Loucy (cell line): ENCODE measurements around the gene ETHE1.

Source experiments
- EZH2phosphoT487 ChIP-seq: fragments of 200-600 bp; IDR thresholded peaks from 2 replicates; pipeline ENCODE4 v1.6.1; 2018; ENCODE audit warnings: antibody characterized with exemption, mild to moderate bottlenecking, moderate library complexity, borderline replicate concordance
- TF ChIP-seq, protein P1 (sequence below): fragments of 200-600 bp; sonication (generic); conservative IDR thresholded peaks from 2 replicates; pipeline ENCODE4 v1.5.1; 2014; ENCODE audit warnings: mild to moderate bottlenecking, antibody characterized with exemption, low read length

DNA sequence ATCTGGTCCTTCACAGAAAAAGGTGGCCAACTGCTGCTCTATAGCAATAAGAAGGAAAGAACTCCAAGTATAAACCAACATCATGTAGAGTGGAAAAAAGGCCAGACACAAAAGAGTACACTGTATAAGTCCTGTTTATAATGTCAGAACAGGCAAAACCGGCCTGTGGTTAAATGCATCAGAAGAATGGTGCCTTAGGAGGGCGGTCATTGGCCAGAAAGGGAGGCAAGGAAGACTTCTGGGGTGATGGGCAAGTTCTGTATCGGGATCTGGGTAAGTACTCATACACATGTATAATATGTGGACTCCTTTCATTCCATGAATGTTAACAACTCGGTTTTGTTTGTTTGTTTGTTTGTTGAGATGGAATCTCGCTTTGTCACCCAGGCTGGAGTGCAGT lies 4.1 kb downstream of the ETHE1 start:
- TF ChIP-seq, protein P1, sequence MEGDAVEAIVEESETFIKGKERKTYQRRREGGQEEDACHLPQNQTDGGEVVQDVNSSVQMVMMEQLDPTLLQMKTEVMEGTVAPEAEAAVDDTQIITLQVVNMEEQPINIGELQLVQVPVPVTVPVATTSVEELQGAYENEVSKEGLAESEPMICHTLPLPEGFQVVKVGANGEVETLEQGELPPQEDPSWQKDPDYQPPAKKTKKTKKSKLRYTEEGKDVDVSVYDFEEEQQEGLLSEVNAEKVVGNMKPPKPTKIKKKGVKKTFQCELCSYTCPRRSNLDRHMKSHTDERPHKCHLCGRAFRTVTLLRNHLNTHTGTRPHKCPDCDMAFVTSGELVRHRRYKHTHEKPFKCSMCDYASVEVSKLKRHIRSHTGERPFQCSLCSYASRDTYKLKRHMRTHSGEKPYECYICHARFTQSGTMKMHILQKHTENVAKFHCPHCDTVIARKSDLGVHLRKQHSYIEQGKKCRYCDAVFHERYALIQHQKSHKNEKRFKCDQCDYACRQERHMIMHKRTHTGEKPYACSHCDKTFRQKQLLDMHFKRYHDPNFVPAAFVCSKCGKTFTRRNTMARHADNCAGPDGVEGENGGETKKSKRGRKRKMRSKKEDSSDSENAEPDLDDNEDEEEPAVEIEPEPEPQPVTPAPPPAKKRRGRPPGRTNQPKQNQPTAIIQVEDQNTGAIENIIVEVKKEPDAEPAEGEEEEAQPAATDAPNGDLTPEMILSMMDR, result no peak
- TF ChIP-seq EZH2phosphoT487, result no peak
